ENCODE results near the gene MRTFA.
"Not testable (repeated sequence)": the region's sequence is repeated elsewhere in the genome, so short reads cannot be mapped to it uniquely, and the experiment has no call there.

The MRTFA gene

GRCh38 chr22:40659166-40659565 is 22.6 kb upstream of the MRTFA start:
- H3K27ac ChIP-seq = no peak overlapping the region
- TF ChIP-seq CTCF (IDR thresholded peaks at IDR 0.05) (no peak), ZFX (IDR thresholded peaks at IDR 0.05; ENCODE audit: borderline replicate concordance) (no peak)

DNA sequence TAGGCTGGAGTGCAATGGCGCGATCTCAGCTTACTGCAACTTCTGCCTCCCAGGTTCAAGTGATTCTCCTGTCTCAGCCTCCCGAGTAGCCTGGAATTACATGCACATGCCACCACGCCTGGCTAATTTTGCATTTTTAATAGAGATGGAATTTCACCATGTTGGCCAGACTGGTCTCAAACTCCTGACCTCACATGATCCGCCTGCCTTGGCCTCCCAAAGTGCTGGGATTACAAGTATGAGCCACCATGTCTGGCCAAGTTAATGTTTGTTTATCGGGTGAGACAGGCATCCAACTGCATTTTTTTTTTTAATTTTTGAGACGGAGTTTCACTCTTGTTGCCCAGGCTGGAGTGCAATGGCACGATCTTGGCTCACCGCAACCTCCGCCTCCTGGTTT is 20.1 kb upstream of the MRTFA start:
- not testable (repeated sequence) for H3K27ac ChIP-seq

DNA sequence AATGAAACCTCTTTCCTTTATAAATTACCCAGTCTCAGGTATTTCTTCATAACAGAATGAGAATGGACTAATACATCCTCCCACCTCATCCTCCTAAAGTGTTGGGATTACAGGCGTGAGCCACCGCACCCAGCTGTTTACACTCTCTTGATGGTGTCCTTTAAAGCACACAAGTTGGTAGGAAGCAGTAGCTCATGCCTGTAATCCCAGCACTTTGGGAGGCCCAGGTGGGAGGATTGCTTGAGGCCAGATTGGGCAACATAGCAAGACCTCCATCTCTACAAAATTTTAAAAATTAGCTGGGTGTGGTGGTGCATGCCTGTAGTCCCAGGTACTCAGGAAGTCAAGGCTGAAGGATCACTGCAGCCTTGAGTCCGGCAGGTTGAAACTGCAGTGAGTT is 19.4 kb upstream of the MRTFA start:
- H3K27ac ChIP-seq = not testable (repeated sequence)

GRCh38 chr22:40654522-40655167 is 18.1 kb upstream of the MRTFA start:
- H3K27ac ChIP-seq = no peak overlapping the region

DNA sequence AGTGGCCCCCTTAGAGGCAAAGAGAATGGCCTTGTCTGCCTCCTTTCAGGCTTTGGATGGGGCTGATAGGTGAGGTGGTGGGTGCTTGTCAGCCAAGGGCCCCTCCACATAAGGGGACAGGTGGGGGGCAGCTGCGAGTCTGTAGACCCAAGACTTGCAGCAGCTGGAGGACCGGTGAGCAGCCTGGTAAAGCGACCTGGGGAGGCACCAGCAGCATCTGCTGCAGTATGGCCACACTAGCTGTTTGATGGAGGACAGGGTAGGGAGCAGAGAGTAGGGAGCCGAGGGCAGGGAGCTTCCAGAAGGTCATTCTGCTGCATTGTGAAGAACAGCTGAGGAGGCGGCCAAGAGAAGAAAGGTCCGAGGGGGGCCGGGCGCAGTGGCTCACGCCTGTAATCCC is 16.8 kb upstream of the MRTFA start:
- no peak overlapping the region for H3K27ac ChIP-seq

More at GRCh38 chr22:40654522-40655167, 18.1 kb upstream of the MRTFA start:
- TF ChIP-seq CTCF (IDR thresholded peaks at IDR 0.05) (peak; percentile 9; the same call in 1 of the 2 replicates), ZFX (IDR thresholded peaks at IDR 0.05; ENCODE audit: borderline replicate concordance) (no peak)

DNA sequence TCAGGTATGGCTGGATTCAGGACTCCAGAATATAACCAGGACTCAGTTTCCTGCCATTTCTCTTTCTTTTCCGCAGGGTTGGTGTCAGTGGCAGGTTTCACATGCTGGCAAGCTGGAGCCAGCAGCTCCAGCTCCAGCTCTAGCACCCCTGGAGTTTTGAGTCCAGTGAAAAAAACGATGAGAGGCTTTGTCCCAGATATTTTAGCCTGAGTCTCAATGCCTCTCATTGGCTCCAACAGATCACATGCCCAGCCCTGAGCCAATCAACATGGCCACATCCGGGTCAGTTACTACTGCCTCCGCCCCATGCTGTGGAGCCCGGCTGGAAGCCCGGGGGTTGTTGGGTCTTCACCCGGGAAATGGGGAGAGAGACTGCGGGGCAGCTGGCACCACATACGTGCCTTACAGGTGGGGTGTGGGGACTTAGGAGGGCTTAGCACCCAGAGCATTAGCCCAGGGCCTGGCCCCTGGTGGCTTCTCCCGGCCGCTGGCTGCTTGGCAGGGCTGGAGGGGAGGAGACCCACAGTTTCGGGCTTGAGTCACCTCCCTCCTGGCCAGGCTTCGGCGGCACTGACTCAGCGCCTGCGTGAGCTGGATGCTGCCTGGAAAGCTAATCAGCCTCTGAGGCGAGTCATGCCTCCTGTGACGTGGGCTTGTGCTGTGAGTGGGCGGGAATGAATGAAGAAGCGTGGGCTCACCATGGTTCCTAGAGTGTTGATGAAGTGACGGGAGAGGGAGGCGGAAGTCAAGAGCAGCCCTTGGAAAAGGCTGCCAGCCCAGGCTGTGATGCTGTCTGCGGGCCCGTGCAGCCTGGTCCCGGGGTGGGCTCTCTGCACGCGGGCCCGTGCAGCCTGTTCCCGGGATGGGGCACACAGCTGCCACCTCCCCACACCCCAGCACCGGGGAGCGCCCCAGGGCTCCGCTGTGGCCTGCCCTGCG is 15.3 kb upstream of the MRTFA start:
- peak overlapping the region; percentile 90 for H3K27ac ChIP-seq

More for the DNA sequence above, 16.8 kb upstream of the MRTFA start:
- TF ChIP-seq CTCF (IDR thresholded peaks at IDR 0.05) (no peak), ZFX (IDR thresholded peaks at IDR 0.05; ENCODE audit: borderline replicate concordance) (no peak)

GRCh38 chr22:40651057-40651456 is 14.5 kb upstream of the MRTFA start:
- H3K27ac ChIP-seq = peak overlapping the region; percentile 90
- no peak for TF ChIP-seq ZFX (IDR thresholded peaks at IDR 0.05; ENCODE audit: borderline replicate concordance)

More for the DNA sequence above, 15.3 kb upstream of the MRTFA start:
- TF ChIP-seq ZFX (IDR thresholded peaks at IDR 0.05; ENCODE audit: borderline replicate concordance) (no peak), CTCF (IDR thresholded peaks at IDR 0.05) (no peak)

- TF ChIP-seq CTCF (IDR thresholded peaks at IDR 0.05) (no peak), ZFX (IDR thresholded peaks at IDR 0.05; ENCODE audit: borderline replicate concordance) (no peak)
- H3K27ac ChIP-seq = no peak overlapping the region
Measured at GRCh38 chr22:40648386-40648785, 11.9 kb upstream of the MRTFA start.

All from 22Rv1 (cell line).